Stomach (tissue), 4 donors: ENCODE measurements around the gene DGAT2.

ENCODE experiments used
- CTCF ChIP-seq, 7 experiments: fragments of 450-650 bp in 4 of 7; fragments of 200-600 bp in 3 of 7; sonication (generic) in 3 of 7; IDR thresholded peaks; one replicate each; pipeline ENCODE4 v1.5.1; 2016 to 2019; ENCODE audit warnings: antibody characterized with exemption in 7 of 7, control low read depth in 2 of 7, mild to moderate bottlenecking in 1 of 7
- POLR2A ChIP-seq, 4 donors: fragments of 450-650 bp; IDR thresholded peaks; one replicate each; pipeline ENCODE4 v1.6.1; 2016; ENCODE audit warnings: antibody characterized with exemption in 4 of 4, control low read depth in 2 of 4, mild to moderate bottlenecking in 1 of 4, moderate library complexity in 1 of 4

- TF ChIP-seq CTCF (IDR thresholded peaks at IDR 0.05), result no peak
- TF ChIP-seq POLR2A (IDR thresholded peaks at IDR 0.05), result no peak
Observed at GRCh38 chr11:75720639-75721038, 47.9 kb upstream of the DGAT2 start.
